ENCODE measurements around the gene TRIM38. TPM values are rescaled to one million over a fixed set of nuclear protein-coding genes. Genes with fewer than 3 reads are reported as not detected.

TRIM38 gene
- polyA plus RNA-seq, 1 donor from 2014 or later = not detected

GRCh38 chr6:25950297-25950696 lies 12.3 kb upstream of the TRIM38 start:
- Histone ChIP-seq H3K9me3 (ENCODE audit: low read length) (no peaks in the 10 kb centered on the region), H3K4me2 (ENCODE audit: low read length) (no peak overlapping the region), H3K4me3 (ENCODE audit: low read length) (no peak overlapping the region), H3K9me2 (ENCODE audit: insufficient read depth, low read length) (no peaks in the 10 kb centered on the region), H3K27me3 (ENCODE audit: insufficient read depth, low read depth, low read length) (no peaks in the 10 kb centered on the region), H3K36me3 (ENCODE audit: insufficient read depth, low read length) (no peaks in the 10 kb centered on the region), H3K79me2 (replicated peaks; ENCODE audit: insufficient read depth, low read length) (no peaks in the 10 kb centered on the region), H3K9ac (ENCODE audit: low read length) (no peak overlapping the region), H2AFZ (ENCODE audit: low read depth, low read length) (no peak overlapping the region), H3F3A (ENCODE audit: insufficient read depth, low read length, poor library complexity, severe bottlenecking) (no peaks in the 10 kb centered on the region), H4K20me1 (ENCODE audit: insufficient read depth) (no peaks in the 10 kb centered on the region), H3K27ac (ENCODE audit: low read length) (no peak overlapping the region)
- no peak for TF ChIP-seq EP300 (conservative IDR thresholded peaks at IDR 0.05; ENCODE audit: poor library complexity, severe bottlenecking)
- no peak for TF ChIP-seq SMC3 (conservative IDR thresholded peaks at IDR 0.05; ENCODE audit: poor library complexity)
- TF ChIP-seq POLR2AphosphoS5 (IDR thresholded peaks at IDR 0.05) = no peak
- TF ChIP-seq RAD21 (conservative IDR thresholded peaks at IDR 0.05) = no peak
- TF ChIP-seq MXI1 (conservative IDR thresholded peaks at IDR 0.05; ENCODE audit: poor library complexity, severe bottlenecking) = no peak
- no peak for TF ChIP-seq EZH2 (IDR thresholded peaks at IDR 0.05; ENCODE audit: borderline replicate concordance, insufficient read depth, low read length, poor library complexity, severe bottlenecking)
- no peak for TF ChIP-seq REST (IDR thresholded peaks at IDR 0.05; ENCODE audit: borderline replicate concordance)
- TF ChIP-seq CTCF (IDR thresholded peaks at IDR 0.05; ENCODE audit: poor library complexity, severe bottlenecking) = no peak
- TF ChIP-seq TAF1 (IDR thresholded peaks at IDR 0.05; ENCODE audit: low read depth) = no peak

GRCh38 chr6:25951296-25952032 lies 11.1 kb upstream of the TRIM38 start:
- H3K79me2 ChIP-seq (replicated peaks; ENCODE audit: insufficient read depth, low read length) = no peaks in the 10 kb centered on the region
- no peak for TF ChIP-seq RAD21 (conservative IDR thresholded peaks at IDR 0.05)
- TF ChIP-seq POLR2AphosphoS5 (IDR thresholded peaks at IDR 0.05) = no peak
- no peak for TF ChIP-seq REST (IDR thresholded peaks at IDR 0.05; ENCODE audit: borderline replicate concordance)
- TF ChIP-seq CTCF (IDR thresholded peaks at IDR 0.05; ENCODE audit: poor library complexity, severe bottlenecking) = no peak
- no peak for TF ChIP-seq EZH2 (IDR thresholded peaks at IDR 0.05; ENCODE audit: borderline replicate concordance, insufficient read depth, low read length, poor library complexity, severe bottlenecking)
- no peak overlapping the region for H3K4me3 ChIP-seq (ENCODE audit: low read length)
- H3K4me2 ChIP-seq (ENCODE audit: low read length) = no peak overlapping the region
- H3K36me3 ChIP-seq (ENCODE audit: insufficient read depth, low read length) = no peaks in the 10 kb centered on the region
- H3K9me3 ChIP-seq (ENCODE audit: low read length) = no peaks in the 10 kb centered on the region
- H2AFZ ChIP-seq (ENCODE audit: low read depth, low read length) = no peak overlapping the region
- H3F3A ChIP-seq (ENCODE audit: insufficient read depth, low read length, poor library complexity, severe bottlenecking) = no peaks in the 10 kb centered on the region
- H3K27ac ChIP-seq (ENCODE audit: low read length) = no peak overlapping the region
- no peaks in the 10 kb centered on the region for H3K9me2 ChIP-seq (ENCODE audit: insufficient read depth, low read length)
- no peaks in the 10 kb centered on the region for H4K20me1 ChIP-seq (ENCODE audit: insufficient read depth)
- H3K9ac ChIP-seq (ENCODE audit: low read length) = no peak overlapping the region
- H3K27me3 ChIP-seq (ENCODE audit: insufficient read depth, low read depth, low read length) = no peaks in the 10 kb centered on the region

Measured in neural cell (in vitro differentiated cells).